Left lung (tissue), 10 donors: ENCODE data around the gene PCSK4. TPM values are rescaled to one million over a fixed set of nuclear protein-coding genes. Genes with fewer than 3 reads are reported as not detected.
"Not testable (repeated sequence)": the region's sequence is repeated elsewhere in the genome, so short reads cannot be mapped to it uniquely, and the experiment has no call there.

Experiments used
- ATAC-seq: fragments of 200-7000 bp; cut with Tn5 transposase; one replicate; pipeline ENCODE4 v1.9.1; 2020; ENCODE audit warnings: moderate library complexity
- DNase-seq, 4 donors: peaks; one replicate each; pipeline ENCODE4 v3.0.0-alpha.2; 2013 to 2020
- H3K27ac ChIP-seq, 2 donors: fragments of 200-600 bp; sonication (generic) in 1 of 2; one replicate each; pipeline versions ENCODE4 v1.5.0 to v1.8.0; 2020 to 2021
- H3K27me3 ChIP-seq, 2 donors: fragments of 200-600 bp; sonication (generic) in 1 of 2; one replicate each; pipeline versions ENCODE4 v1.5.0 to v1.8.0; 2020 to 2021
- H3K36me3 ChIP-seq, 2 donors: fragments of 200-600 bp; sonication (generic) in 1 of 2; one replicate each; pipeline versions ENCODE4 v1.5.0 to v1.8.0; 2020 to 2021
- H3K4me1 ChIP-seq, 2 donors: fragments of 200-600 bp; one replicate each; pipeline ENCODE4 v1.8.0; 2021
- H3K4me3 ChIP-seq, 2 donors: fragments of 200-600 bp; sonication (generic) in 1 of 2; one replicate each; pipeline versions ENCODE4 v1.5.0 to v1.8.0; 2020 to 2021; ENCODE audit warnings: mild to moderate bottlenecking in 1 of 2
- H3K9me3 ChIP-seq, 2 donors: fragments of 200-600 bp; sonication (generic) in 1 of 2; one replicate each; pipeline versions ENCODE4 v1.5.0 to v1.8.0; 2020 to 2021
- intact Hi-C, 2 donors: fragments of 100-400 bp; cut with DNase I; formaldehyde crosslinking; loops; one replicate each; pipeline versions ENCODE4 v1.11.2 to v1.14.2; 2022
- polyA plus RNA-seq, 6 donors: library from polyadenylated mRNA; unstranded; fragments of 120-200 nt; gene quantifications; one replicate each; pipeline ENCODE4 v1.2.1, GENCODE V29; 2013; ENCODE audit not compliant: insufficient read length in 6 of 6
- total RNA-seq, 2 donors: library from RNA; stranded (reverse); fragmentation: NEBNext Ultra II Directional; extraction: Animal tissue kit (Norgen Biotek cat#: 25700); gene quantifications; one replicate each; pipeline ENCODE4 v1.2.1, GENCODE V29; 2021
- TF ChIP-seq, protein P1 (sequence below), 2 donors: fragments of 200-600 bp; sonication (generic) in 1 of 2; IDR thresholded peaks; one replicate each; pipeline versions ENCODE4 v1.5.0 to v1.8.0; 2021; ENCODE audit warnings: antibody characterized with exemption in 2 of 2
- donor health status: DM: no; HTN: yes; CAD: no.
- donor health status: DM: no; HTN: no; CAD: no.

The PCSK4 gene
- total and polyA plus RNA-seq, 8 donors = 1.9 to 6.1 (median 4.0) TPM

DNA sequence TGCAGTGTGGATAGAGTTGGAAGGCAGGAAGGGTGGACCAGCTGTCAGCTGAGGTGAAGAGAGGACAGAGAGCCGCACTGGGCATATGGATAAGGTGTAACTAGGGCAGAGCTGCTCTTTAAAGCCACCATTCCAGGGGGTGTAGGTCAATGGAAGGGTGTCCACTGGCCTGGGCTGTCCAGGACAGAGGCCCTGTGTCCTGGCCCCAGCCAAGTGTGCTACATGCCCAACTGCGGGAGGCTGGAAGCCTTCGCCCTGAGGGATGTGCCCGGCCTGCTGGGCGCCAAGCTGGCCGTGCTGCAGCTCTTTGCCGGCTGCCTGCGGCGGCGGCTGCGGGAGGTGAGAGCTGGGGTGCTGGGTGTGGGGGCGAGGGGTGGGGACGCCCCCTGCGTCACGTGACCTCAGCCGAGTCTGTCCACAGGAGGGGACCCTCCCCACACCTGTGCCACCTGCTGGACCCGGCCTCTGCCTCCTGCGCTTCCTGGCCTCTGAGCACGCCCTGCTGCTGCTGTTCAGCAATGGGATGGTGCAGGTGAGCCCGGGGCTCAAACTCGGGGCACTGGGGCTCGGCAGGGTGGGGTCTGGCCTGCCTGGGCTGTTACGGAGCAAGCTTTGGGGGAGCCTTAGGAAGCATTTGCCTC is 43.5 kb upstream of the PCSK4 start:
- Histone ChIP-seq H3K27ac (no peak overlapping the region), H3K36me3 (no peaks in the 10 kb centered on the region), H3K4me1 (no peaks in the 10 kb centered on the region), H3K4me3 (no peak overlapping the region), H3K9me3 (no peaks in the 10 kb centered on the region), H3K27me3 (peaks cover 4 to 86% of the 10 kb centered on the region in 2 donors)
- TF ChIP-seq, protein P1, sequence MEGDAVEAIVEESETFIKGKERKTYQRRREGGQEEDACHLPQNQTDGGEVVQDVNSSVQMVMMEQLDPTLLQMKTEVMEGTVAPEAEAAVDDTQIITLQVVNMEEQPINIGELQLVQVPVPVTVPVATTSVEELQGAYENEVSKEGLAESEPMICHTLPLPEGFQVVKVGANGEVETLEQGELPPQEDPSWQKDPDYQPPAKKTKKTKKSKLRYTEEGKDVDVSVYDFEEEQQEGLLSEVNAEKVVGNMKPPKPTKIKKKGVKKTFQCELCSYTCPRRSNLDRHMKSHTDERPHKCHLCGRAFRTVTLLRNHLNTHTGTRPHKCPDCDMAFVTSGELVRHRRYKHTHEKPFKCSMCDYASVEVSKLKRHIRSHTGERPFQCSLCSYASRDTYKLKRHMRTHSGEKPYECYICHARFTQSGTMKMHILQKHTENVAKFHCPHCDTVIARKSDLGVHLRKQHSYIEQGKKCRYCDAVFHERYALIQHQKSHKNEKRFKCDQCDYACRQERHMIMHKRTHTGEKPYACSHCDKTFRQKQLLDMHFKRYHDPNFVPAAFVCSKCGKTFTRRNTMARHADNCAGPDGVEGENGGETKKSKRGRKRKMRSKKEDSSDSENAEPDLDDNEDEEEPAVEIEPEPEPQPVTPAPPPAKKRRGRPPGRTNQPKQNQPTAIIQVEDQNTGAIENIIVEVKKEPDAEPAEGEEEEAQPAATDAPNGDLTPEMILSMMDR (IDR thresholded peaks at IDR 0.05) = no peak
- intact Hi-C loops = no loop called here
- peak in 1 of 4 donors; percentile 74 for DNase-seq
- no peak for ATAC-seq

DNA sequence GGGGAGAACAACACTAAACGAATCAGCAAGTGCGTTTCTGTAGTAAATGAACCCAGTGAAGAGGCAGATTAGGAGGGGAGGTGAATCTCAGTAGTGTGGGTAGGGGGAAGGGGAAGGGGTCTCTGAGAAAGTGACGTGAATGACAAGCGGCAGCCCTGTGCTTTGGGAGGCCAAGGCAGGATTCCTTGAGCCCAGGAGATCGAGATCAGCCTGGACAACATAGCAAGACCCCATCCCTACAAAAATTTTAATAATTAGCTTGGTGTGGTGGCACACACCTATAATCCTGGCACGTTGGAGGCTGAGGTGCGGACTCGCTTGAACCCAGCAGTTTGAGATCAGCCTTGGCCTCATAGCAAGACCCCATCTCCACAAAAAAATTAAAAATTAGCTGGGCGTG is 41.9 kb upstream of the PCSK4 start:
- Histone ChIP-seq H3K36me3 (no peaks in the 10 kb centered on the region), H3K27me3 (peaks cover 4 to 83% of the 10 kb centered on the region in 2 donors), H3K4me1 (no peaks in the 10 kb centered on the region), H3K4me3 (no peak overlapping the region), H3K27ac (no peak overlapping the region), H3K9me3 (no peaks in the 10 kb centered on the region)
- ATAC-seq (no peak), DNase-seq (no peak)
- intact Hi-C loops = no loop called here
- TF ChIP-seq, protein P1 (IDR thresholded peaks at IDR 0.05) = no peak

DNA sequence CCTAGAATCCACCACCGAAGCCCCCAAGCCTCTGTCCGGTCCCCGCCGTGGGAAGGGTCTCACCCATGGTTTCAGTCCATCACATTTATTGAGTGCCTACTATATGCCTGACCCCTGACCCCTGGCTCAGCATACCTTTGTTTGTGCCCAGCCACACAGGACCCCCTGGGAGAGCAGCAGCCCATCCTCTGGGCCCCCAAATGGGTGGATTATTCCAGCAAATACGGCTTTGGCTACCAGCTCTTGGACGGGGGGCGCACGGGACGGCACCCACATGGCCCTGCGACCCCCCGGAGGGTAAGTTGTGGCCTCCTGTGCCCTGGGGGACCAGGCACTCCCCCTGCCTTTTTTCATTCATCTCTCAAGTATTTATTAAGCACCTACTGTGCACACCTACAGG is 41.4 kb upstream of the PCSK4 start:
- H3K27ac ChIP-seq = no peak overlapping the region
- DNase-seq (no peak), ATAC-seq (no peak)
- no peak overlapping the region for H3K4me3 ChIP-seq
- no peaks in the 10 kb centered on the region for H3K36me3 ChIP-seq
- TF ChIP-seq, protein P1 (IDR thresholded peaks at IDR 0.05) = no peak
- H3K4me1 ChIP-seq = no peaks in the 10 kb centered on the region
- H3K9me3 ChIP-seq = no peaks in the 10 kb centered on the region
- intact Hi-C loops = no loop called here
- peaks cover 4 to 83% of the 10 kb centered on the region in 2 donors for H3K27me3 ChIP-seq

DNA sequence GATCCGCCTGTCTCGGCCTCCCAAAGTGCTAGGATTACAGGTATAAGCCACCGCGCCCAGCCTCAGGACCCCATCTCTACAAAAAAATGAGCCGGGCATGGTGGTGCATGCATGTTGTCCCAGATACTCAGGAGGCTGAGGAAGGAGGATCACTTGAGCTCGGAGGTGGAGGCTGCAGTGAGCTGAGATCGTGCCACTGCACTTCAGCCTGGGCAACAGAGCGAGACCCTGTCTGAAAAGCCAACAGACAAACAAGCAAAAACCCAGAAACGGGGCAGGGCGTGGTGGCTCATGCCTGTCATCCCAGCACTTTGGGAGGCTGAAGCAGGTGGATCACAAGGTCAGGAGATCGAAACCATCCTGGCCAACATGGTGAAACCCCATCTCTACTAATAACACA is 40.7 kb upstream of the PCSK4 start:
- H3K27ac ChIP-seq, H3K9me3 ChIP-seq, H3K4me3 ChIP-seq, H3K36me3 ChIP-seq, DNase-seq, H3K4me1 ChIP-seq, intact Hi-C loops, ATAC-seq: not testable (repeated sequence)
- peaks cover 4 to 89% of the 10 kb centered on the region in 2 donors for H3K27me3 ChIP-seq

DNA sequence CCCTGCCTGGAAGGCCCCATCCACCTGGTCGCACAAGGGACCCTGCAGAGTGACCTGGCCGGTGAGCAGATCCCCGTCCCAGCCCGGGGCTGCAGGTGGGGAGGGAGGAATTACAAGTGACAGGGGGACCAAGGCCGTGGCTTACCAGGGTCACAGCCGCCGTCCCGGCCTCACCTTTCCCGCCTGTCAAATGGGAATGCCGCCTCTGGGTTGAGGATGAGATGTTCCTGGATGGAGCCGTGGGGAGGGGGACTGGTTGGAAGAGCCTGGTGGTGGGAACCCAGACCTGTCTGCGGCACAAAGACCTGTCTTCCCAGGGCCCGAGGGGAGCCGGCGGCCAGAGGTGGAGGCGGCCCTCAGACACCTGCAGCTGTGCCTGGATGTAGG is 39.3 kb upstream of the PCSK4 start:
- DNase-seq (no peak), ATAC-seq (no peak)
- H3K27ac ChIP-seq = no peak overlapping the region
- peaks cover 14 to 95% of the 10 kb centered on the region in 2 donors for H3K27me3 ChIP-seq
- TF ChIP-seq, protein P1 (IDR thresholded peaks at IDR 0.05) = no peak
- intact Hi-C loops = no loop called here
- no peaks in the 10 kb centered on the region for H3K9me3 ChIP-seq
- no peak overlapping the region for H3K4me3 ChIP-seq
- no peaks in the 10 kb centered on the region for H3K36me3 ChIP-seq
- H3K4me1 ChIP-seq = no peaks in the 10 kb centered on the region
